H9 (cell line): ENCODE results near the gene PDE6H. TPM values are rescaled to one million over a fixed set of nuclear protein-coding genes. Genes with fewer than 3 reads are reported as not detected.

Experiments used
- DNase-seq: peaks from one replicate; pipeline ENCODE4 v3.0.0-alpha.2; 2017
- H2AFZ ChIP-seq: one replicate; pipeline ENCODE4 v1.6.1; 2013; ENCODE audit warnings: mild to moderate bottlenecking, low read length, control low read depth, moderate library complexity
- H2AK5ac ChIP-seq: 2 replicates; pipeline ENCODE4 v1.6.1; 2013; ENCODE audit warnings: low read length, control low read depth, mixed read lengths; ENCODE audit not compliant: insufficient read length
- H2BK120ac ChIP-seq: one replicate; pipeline ENCODE4 v1.6.1; 2013; ENCODE audit warnings: low read depth, mild to moderate bottlenecking, low read length, control low read depth, inconsistent platforms; ENCODE audit not compliant: poor library complexity, severe bottlenecking
- H2BK12ac ChIP-seq: 2 replicates; pipeline ENCODE4 v1.6.1; 2013; ENCODE audit warnings: low read length, control low read depth, mixed read lengths, low read depth; ENCODE audit not compliant: insufficient read length
- H2BK15ac ChIP-seq: 2 replicates; pipeline ENCODE4 v1.6.1; 2013; ENCODE audit warnings: low read depth, low read length, control low read depth
- H2BK20ac ChIP-seq: one replicate; pipeline ENCODE4 v1.6.1; 2013; ENCODE audit warnings: low read depth, mild to moderate bottlenecking, low read length, control low read depth, inconsistent platforms; ENCODE audit not compliant: poor library complexity, severe bottlenecking
- H2BK5ac ChIP-seq: 2 replicates; pipeline ENCODE4 v1.6.1; 2013; ENCODE audit warnings: low read length, control low read depth, mixed read lengths; ENCODE audit not compliant: insufficient read length
- H3K14ac ChIP-seq: 2 replicates; pipeline ENCODE4 v1.6.1; 2013; ENCODE audit warnings: low read length, control low read depth; ENCODE audit not compliant: insufficient read depth
- H3K18ac ChIP-seq: 2 replicates; pipeline ENCODE4 v1.6.1; 2013; ENCODE audit warnings: low read depth, mild to moderate bottlenecking, mixed read lengths, low read length, control low read depth; ENCODE audit not compliant: insufficient read length
- H3K23ac ChIP-seq: 2 replicates; pipeline ENCODE4 v1.6.1; 2013; ENCODE audit warnings: low read length, control low read depth, mixed read lengths, low read depth; ENCODE audit not compliant: insufficient read length
- H3K23me2 ChIP-seq: 2 replicates; pipeline ENCODE4 v1.6.1; 2013; ENCODE audit warnings: low read depth, mild to moderate bottlenecking, mixed read lengths, low read length, control low read depth; ENCODE audit not compliant: insufficient read length, poor library complexity, severe bottlenecking
- H3K27ac ChIP-seq: 2 replicates; pipeline ENCODE4 v1.5.1; 2013; ENCODE audit warnings: low read length, control low read depth, mixed read lengths, low read depth; ENCODE audit not compliant: insufficient read length
- H3K27me3 ChIP-seq: 2 replicates; pipeline ENCODE4 v1.6.1; 2013; ENCODE audit warnings: low read length, control low read depth, inconsistent platforms; ENCODE audit not compliant: insufficient read depth
- H3K4ac ChIP-seq: 2 replicates; pipeline ENCODE4 v1.6.1; 2013; ENCODE audit warnings: low read depth, mild to moderate bottlenecking, control low read depth, inconsistent platforms, low read length, moderate library complexity
- H3K4me1 ChIP-seq: 2 replicates; pipeline ENCODE4 v1.6.1; 2013; ENCODE audit warnings: low read length, control low read depth, inconsistent platforms; ENCODE audit not compliant: insufficient read depth
- H3K4me2 ChIP-seq: 2 replicates; pipeline ENCODE4 v1.6.1; 2013; ENCODE audit warnings: low read length, control low read depth, mixed read lengths; ENCODE audit not compliant: insufficient read length, insufficient read depth
- H3K56ac ChIP-seq: 2 replicates; pipeline ENCODE4 v1.6.1; 2013; ENCODE audit warnings: low read depth, mild to moderate bottlenecking, mixed read lengths, low read length, control low read depth; ENCODE audit not compliant: insufficient read length
- H3K79me1 ChIP-seq: 2 replicates; pipeline ENCODE4 v1.6.1; 2013; ENCODE audit warnings: low read depth, mild to moderate bottlenecking, moderate library complexity, low read length, control low read depth, inconsistent platforms; ENCODE audit not compliant: insufficient read depth, poor library complexity, severe bottlenecking
- H3K79me2 ChIP-seq: 2 replicates; pipeline ENCODE4 v1.6.1; 2013; ENCODE audit warnings: low read length, control low read depth, inconsistent platforms; ENCODE audit not compliant: insufficient read depth
- H3K9ac ChIP-seq: 2 replicates; pipeline ENCODE4 v1.6.1; 2013; ENCODE audit warnings: low read length, control low read depth, mixed read lengths; ENCODE audit not compliant: insufficient read length; ENCODE audit errors: extremely low read depth
- H3K9me3 ChIP-seq: one replicate; pipeline ENCODE4 v1.6.1; 2013; ENCODE audit warnings: low read depth, low read length, inconsistent platforms; ENCODE audit not compliant: control insufficient read depth
- H3T11ph ChIP-seq: one replicate; pipeline ENCODE4 v1.6.1; 2013; ENCODE audit warnings: mild to moderate bottlenecking, low read length, control low read depth, inconsistent platforms
- H4K20me1 ChIP-seq: one replicate; pipeline ENCODE4 v1.6.1; 2013; ENCODE audit not compliant: control insufficient read depth, insufficient read length, insufficient read depth
- H4K5ac ChIP-seq: 2 replicates; pipeline ENCODE4 v1.6.1; 2013; ENCODE audit warnings: low read depth, mild to moderate bottlenecking, mixed read lengths, low read length, control low read depth; ENCODE audit not compliant: insufficient read length
- H4K8ac ChIP-seq: replicated peaks from 2 replicates; pipeline ENCODE4 v1.6.1; 2013; ENCODE audit warnings: low read length, control low read depth, mixed read lengths, low read depth; ENCODE audit not compliant: insufficient read length
- H4K91ac ChIP-seq: 2 replicates; pipeline ENCODE4 v1.6.1; 2013; ENCODE audit warnings: low read depth, mild to moderate bottlenecking, moderate library complexity, mixed read lengths, low read length, control low read depth; ENCODE audit not compliant: insufficient read length
- H3K27ac Mint-ChIP-seq, 3 experiments: 2 replicates in 2 of 3; 3 replicates in 1 of 3; pipeline ENCODE4 v1.8.0; 2020 to 2021; ENCODE audit warnings: mixed read lengths in 3 of 3, mild to moderate bottlenecking in 1 of 3, moderate library complexity in 1 of 3
- H3K27me3 Mint-ChIP-seq: 2 replicates; pipeline ENCODE4 v1.8.0; 2021; ENCODE audit warnings: low read depth, mild to moderate bottlenecking, moderate library complexity, mixed read lengths
- H3K36me3 Mint-ChIP-seq, 3 experiments: 2 replicates in 2 of 3; 3 replicates in 1 of 3; pipeline ENCODE4 v1.8.0; 2020 to 2021; ENCODE audit warnings: low read depth in 3 of 3, mixed read lengths in 3 of 3; ENCODE audit not compliant: insufficient read depth in 1 of 3
- H3K4me1 Mint-ChIP-seq, 2 experiments: 2 replicates each; pipeline ENCODE4 v1.8.0; 2020; ENCODE audit warnings: mixed read lengths in 2 of 2
- H3K4me3 Mint-ChIP-seq, 2 experiments: 2 replicates in 1 of 2; 3 replicates in 1 of 2; pipeline ENCODE4 v1.8.0; 2020 to 2021; ENCODE audit warnings: mild to moderate bottlenecking in 2 of 2, mixed read lengths in 2 of 2, moderate library complexity in 1 of 2
- H3K9me3 Mint-ChIP-seq, 2 experiments: 2 replicates in 1 of 2; 3 replicates in 1 of 2; pipeline ENCODE4 v1.8.0; 2020; ENCODE audit warnings: mild to moderate bottlenecking in 2 of 2, mixed read lengths in 2 of 2, moderate library complexity in 1 of 2
- CTCF ChIP-seq: fragments of 200-600 bp; sonication (generic); conservative IDR thresholded peaks from 3 replicates; pipeline ENCODE4 v1.8.0; 2021; ENCODE audit warnings: antibody characterized with exemption, mild to moderate bottlenecking
- WGBS: extraction: QIAGEN DNeasy Blood & Tissue Kit; methylation state at CpG from one replicate; pipeline ENCODE4 v1.1.7; 2013; ENCODE audit warnings: missing lambda C conversion rate, low lambda C conversion rate, mixed read lengths; ENCODE audit not compliant: insufficient read length; ENCODE audit errors: extremely low coverage; 5-methylcytosine and 5-hydroxymethylcytosine counted together
- total RNA-seq: library from RNA; stranded (reverse); gene quantifications from 2 replicates; pipeline ENCODE4 v1.2.1, GENCODE V29; 2021

Gene PDE6H
- total RNA-seq, 1 experiment from 2014 or later, result not detected

- WGBS, result no CpG with 5 or more reads among the region's 3 CpGs
- Mint-ChIP-seq H3K9me3 (no peaks in the 10 kb centered on the region), H3K36me3 (no peaks in the 10 kb centered on the region), H3K4me1 (peaks cover 7% of the 10 kb centered on the region in 2 experiments), H3K27me3 (no peaks in the 10 kb centered on the region), H3K27ac (no peak overlapping the region), H3K4me3 (no peak overlapping the region)
- H4K8ac ChIP-seq, result no peak overlapping the region
- no peak overlapping the region for H2BK5ac ChIP-seq
- no peak overlapping the region for H4K5ac ChIP-seq
- no peaks in the 10 kb centered on the region for H3K79me1 ChIP-seq
- H3K14ac ChIP-seq, result no peak overlapping the region
- H2BK15ac ChIP-seq, result no peak overlapping the region
- H3T11ph ChIP-seq, result no peak overlapping the region
- no peaks in the 10 kb centered on the region for H4K20me1 ChIP-seq
- no peak overlapping the region for H3K4me2 ChIP-seq
- no peak overlapping the region for H3K18ac ChIP-seq
- no peaks in the 10 kb centered on the region for H3K9me3 ChIP-seq
- no peak overlapping the region for H2BK12ac ChIP-seq
- no peak overlapping the region for H3K56ac ChIP-seq
- H2BK20ac ChIP-seq, result no peak overlapping the region
- no peak overlapping the region for H3K9ac ChIP-seq
- H3K4me1 ChIP-seq, result no peaks in the 10 kb centered on the region
- no peak overlapping the region for H4K91ac ChIP-seq
- no peak overlapping the region for H3K23ac ChIP-seq
- no peak overlapping the region for H3K27ac ChIP-seq
- H2AK5ac ChIP-seq, result no peak overlapping the region
- H3K23me2 ChIP-seq, result no peaks in the 10 kb centered on the region
- TF ChIP-seq CTCF, result no peak
- no peak for DNase-seq
- no peak overlapping the region for H2BK120ac ChIP-seq
- no peaks in the 10 kb centered on the region; the same call in 1 of the 2 replicates for H3K79me2 ChIP-seq
- no peak overlapping the region for H2AFZ ChIP-seq
- H3K4ac ChIP-seq, result no peak overlapping the region
- no peaks in the 10 kb centered on the region for H3K27me3 ChIP-seq
These were observed 48.3 kb upstream of the PDE6H start for GRCh38 chr12:14924541-14924940.
